T47D (cell line): Measurements from ENCODE around the gene CEBPZ.
"Not testable (repeated sequence)": the region's sequence is repeated elsewhere in the genome, so short reads cannot be mapped to it uniquely, and the experiment has no call there.

Experiments used
- DNase-seq, 2 experiments: peaks; one replicate each; pipeline versions ENCODE4 v3.0.0 to v3.0.0-alpha.2; 2011 to 2012; ENCODE audit warnings: low read depth in 1 of 2, low spot score in 1 of 2
- JUND ChIP-seq: IDR thresholded peaks from 2 replicates; pipeline ENCODE4 v1.6.1; 2012; ENCODE audit warnings: low read depth
- in situ Hi-C: cut with HindIII; loops from 2 replicates; pipeline ENCODE4 v1.10.0; 2016; ENCODE audit warnings: low sequenced_read_pairs, low pct_unique_long_range_greater_than_20kb

CEBPZ gene

GRCh38 chr2:37232131-37232933, 936 bp upstream of the CEBPZ start:
- no peak for TF ChIP-seq JUND
- in situ Hi-C loops, result no loop called here
- DNase-seq, result peak; percentile 4 to 7

GRCh38 chr2:37230581-37230980, 815 bp downstream of the CEBPZ start:
- in situ Hi-C loops, result no loop called here
- no peak for DNase-seq
- TF ChIP-seq JUND, result no peak

DNA sequence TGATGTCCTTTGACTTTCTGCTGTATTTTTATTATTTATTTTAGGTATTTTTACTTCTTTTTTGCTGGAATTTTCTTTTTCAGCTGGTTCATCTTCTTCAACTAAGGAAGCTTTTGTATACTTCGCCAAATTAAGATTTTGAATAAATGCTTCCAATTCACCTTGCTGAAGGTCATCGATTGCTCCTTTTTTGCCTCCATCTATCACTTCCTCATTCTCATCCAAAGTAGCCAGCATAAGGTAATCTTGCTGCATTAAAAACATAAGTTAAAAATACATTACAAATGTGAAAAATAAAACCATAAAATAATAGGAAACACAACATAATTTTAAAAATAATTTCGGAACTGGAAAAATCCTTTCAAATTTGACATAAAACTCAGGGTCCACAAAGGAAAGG, 2.6 kb downstream of the CEBPZ start:
- TF ChIP-seq JUND, result no peak
- no peak for DNase-seq
- in situ Hi-C loops, result no loop called here

DNA sequence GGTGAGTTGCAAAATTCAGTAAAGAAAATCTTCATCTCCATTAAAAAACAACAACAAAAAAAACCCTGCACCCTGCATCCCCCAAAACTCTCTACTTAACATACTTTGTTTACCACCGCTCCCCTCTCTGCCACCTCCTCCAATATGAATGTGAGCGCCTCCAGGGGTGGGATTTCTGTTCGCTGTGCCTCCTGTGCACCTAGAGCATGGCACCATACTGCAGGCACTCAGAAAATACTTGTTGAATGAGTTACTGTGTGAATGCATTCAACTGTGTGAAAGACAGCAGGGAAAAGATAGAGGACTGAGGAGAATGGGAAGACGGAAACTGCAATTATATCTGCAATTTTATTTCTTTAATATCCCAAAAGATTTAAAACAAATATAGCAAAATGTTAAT, 4.5 kb downstream of the CEBPZ start:
- DNase-seq, result no peak
- TF ChIP-seq JUND, result no peak
- in situ Hi-C loops, result no loop called here

DNA sequence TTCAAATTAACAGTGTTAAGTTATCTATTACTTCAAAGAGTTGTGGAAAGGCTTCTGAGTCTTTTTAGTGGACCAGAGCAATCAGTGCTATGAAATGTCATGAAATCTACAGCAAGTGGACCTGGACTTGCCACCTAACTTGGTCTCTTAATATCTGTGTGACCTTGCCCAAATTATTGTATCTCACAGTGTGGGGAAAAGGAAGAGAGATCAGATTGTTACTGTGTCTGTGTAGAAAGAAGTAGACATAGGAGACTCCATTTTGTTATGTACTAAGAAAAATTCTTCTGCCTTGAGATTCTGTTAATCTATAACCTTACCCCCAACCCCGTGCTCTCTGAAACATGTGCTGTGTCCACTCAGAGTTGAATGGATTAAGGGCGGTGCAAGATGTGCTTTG, 6.3 kb downstream of the CEBPZ start:
- DNase-seq, in situ Hi-C loops: not testable (repeated sequence)

- TF ChIP-seq JUND, result no peak
- in situ Hi-C loops, result no loop called here
- no peak for DNase-seq
Measured at GRCh38 chr2:37224063-37224462, 7.3 kb downstream of the CEBPZ start.

- TF ChIP-seq JUND, result no peak
- DNase-seq, result no peak
- in situ Hi-C loops, result no loop called here
Measured at GRCh38 chr2:37223131-37223530, 8.3 kb downstream of the CEBPZ start.

DNA sequence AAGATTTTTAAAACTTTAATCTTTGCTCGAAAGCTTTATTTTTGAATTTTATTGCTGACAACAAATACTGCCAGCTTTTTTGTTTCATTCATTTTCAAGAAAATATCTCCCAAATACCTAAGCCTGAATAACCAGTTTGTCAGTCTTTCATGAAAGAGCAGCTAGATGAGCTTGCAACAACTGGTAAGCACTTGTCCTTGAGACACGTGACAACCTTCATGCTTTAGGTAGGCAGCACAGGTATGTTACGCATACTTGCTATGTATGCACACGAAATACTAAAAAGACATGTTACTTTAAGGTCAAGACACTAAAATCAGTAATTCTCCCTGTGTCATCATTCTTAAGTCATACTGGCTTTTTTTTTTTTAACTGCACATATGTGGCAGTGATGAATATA, 12.3 kb downstream of the CEBPZ start:
- DNase-seq, result no peak
- in situ Hi-C loops, result no loop called here
- no peak for TF ChIP-seq JUND

- in situ Hi-C loops, result no loop called here
Measured at GRCh38 chr2:37215250-37215649, 16.1 kb downstream of the CEBPZ start.

DNA sequence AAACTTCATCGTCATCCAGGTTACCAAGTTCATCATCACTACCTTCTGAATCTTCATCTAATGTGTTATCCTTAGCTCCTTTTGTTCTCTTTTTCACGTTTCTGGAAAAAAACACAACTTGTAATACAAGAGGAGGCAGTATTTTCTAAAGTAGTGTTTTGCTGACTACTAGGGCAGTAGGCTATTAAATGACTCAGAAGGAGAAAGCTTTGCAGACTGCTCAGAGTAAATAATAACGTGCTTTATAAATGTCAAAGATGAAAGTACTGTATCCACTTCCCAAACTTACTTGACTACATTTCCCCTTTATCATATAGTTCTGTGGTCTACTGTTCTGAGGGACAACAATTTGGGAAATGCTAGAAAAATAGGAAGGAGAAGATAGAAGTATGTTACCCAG, 19.5 kb downstream of the CEBPZ start:
- in situ Hi-C loops, result no loop called here
- TF ChIP-seq JUND, result no peak
- DNase-seq, result no peak

More at GRCh38 chr2:37215250-37215649, 16.1 kb downstream of the CEBPZ start:
- no peak for TF ChIP-seq JUND
- no peak for DNase-seq

DNA sequence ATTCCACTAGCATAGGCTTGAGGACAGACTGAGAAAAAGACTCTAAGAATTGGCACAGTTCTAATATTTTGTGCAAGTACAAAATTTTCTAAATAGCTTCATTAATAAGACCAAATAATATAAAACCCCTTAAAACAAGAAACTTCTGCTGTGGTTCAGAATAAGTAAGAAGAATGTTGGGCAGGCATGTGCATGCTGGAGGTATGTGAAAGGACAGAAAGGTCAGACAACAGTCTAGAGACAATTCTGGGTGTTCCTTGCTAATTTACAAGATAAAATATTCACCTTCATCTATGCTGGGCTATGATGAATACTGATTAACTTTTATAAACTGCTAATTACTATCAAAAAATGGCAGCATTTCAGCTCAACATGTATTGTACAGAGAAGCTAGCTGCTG, 20.2 kb downstream of the CEBPZ start:
- in situ Hi-C loops, result no loop called here
- TF ChIP-seq JUND, result no peak

GRCh38 chr2:37206760-37207159, 24.6 kb downstream of the CEBPZ start:
- in situ Hi-C loops, DNase-seq: not testable (repeated sequence)

More for the DNA sequence above, 20.2 kb downstream of the CEBPZ start:
- DNase-seq, result no peak

GRCh38 chr2:37205689-37206341, 25.6 kb downstream of the CEBPZ start:
- in situ Hi-C loops, result no loop called here
- DNase-seq, result no peak
- TF ChIP-seq JUND, result no peak

DNA sequence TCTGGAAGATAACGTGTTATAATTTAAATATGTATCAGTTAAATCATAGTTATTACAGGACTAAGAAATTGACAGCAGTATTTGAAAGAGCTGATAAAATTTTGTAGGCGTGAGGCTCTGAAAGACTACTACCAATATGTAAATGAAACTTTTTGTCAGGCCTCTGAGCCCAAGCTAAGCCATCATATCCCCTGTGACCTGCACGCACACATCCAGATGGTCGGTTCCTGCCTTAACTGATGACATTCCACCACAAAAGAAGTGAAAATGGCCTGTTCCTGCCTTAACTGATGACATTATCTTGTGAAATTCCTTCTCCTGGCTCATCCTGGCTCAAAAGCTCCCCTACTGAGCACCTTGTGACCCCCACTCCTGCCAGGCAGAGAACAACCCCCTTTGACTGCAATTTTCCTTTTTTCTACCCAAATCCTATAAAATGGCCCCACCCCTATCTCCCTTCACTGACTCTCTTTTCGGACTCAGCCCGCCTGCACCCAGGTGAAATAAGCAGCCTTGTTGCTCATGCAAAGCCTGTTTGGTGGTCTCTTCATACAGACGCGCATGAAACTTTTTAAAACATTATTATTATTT, 26.2 kb downstream of the CEBPZ start:
- in situ Hi-C loops, DNase-seq: not testable (repeated sequence)
